Activated CD4-positive, alpha-beta T cell treated with anti-CD3 and anti-CD28 coated beads, Interleukin-2, amount 50 U/mL, for 16 hours (primary cell): ENCODE measurements around the gene ABCB8.
A peak's percentile ranks its signal among the peaks of the same experiment; 100 is the strongest.
"Not testable (repeated sequence)": the region's sequence is repeated elsewhere in the genome, so short reads cannot be mapped to it uniquely, and the experiment has no call there.

ENCODE experiments used
- DNase-seq: peaks from one replicate; pipeline ENCODE4 v3.0.0-alpha.2; 2020

ABCB8 gene

GRCh38 chr7:150998341-150998740 is 29.9 kb upstream of the ABCB8 start:
- DNase-seq: no peak

GRCh38 chr7:150999001-150999400 is 29.2 kb upstream of the ABCB8 start:
- no peak for DNase-seq

GRCh38 chr7:150999497-151000230 is 28.6 kb upstream of the ABCB8 start:
- DNase-seq: no peak

GRCh38 chr7:151000897-151001495 is 27.3 kb upstream of the ABCB8 start:
- DNase-seq: no peak

- no peak for DNase-seq
Observed at GRCh38 chr7:151001546-151001945, 26.7 kb upstream of the ABCB8 start.

- DNase-seq: no peak
Observed at GRCh38 chr7:151003572-151003971, 24.7 kb upstream of the ABCB8 start.

GRCh38 chr7:151005566-151005965 is 22.7 kb upstream of the ABCB8 start:
- no peak for DNase-seq

- no peak for DNase-seq
Observed at GRCh38 chr7:151006590-151007300, 21.5 kb upstream of the ABCB8 start.

- no peak for DNase-seq
Observed at GRCh38 chr7:151007469-151007898, 20.8 kb upstream of the ABCB8 start.

- peak; percentile 64 for DNase-seq
Observed at GRCh38 chr7:151008143-151008510, 20.1 kb upstream of the ABCB8 start.

- peak; percentile 92 for DNase-seq
Observed at GRCh38 chr7:151008511-151009323, 19.5 kb upstream of the ABCB8 start.

GRCh38 chr7:151009327-151010036 is 18.8 kb upstream of the ABCB8 start:
- no peak for DNase-seq

GRCh38 chr7:151010037-151010306 is 18.3 kb upstream of the ABCB8 start:
- no peak for DNase-seq

GRCh38 chr7:151010307-151011096 is 17.7 kb upstream of the ABCB8 start:
- DNase-seq: peak; percentile 48

- no peak for DNase-seq
Observed at GRCh38 chr7:151011097-151011409, 17.2 kb upstream of the ABCB8 start.

GRCh38 chr7:151011616-151012015 is 16.6 kb upstream of the ABCB8 start:
- DNase-seq: not testable (repeated sequence)

- DNase-seq: no peak
Observed at GRCh38 chr7:151012031-151012692, 16.1 kb upstream of the ABCB8 start.

- DNase-seq: no peak
Observed at GRCh38 chr7:151012911-151013347, 15.3 kb upstream of the ABCB8 start.

GRCh38 chr7:151013356-151013732 is 14.9 kb upstream of the ABCB8 start:
- no peak for DNase-seq

- peak; percentile 93 for DNase-seq
Observed at GRCh38 chr7:151013733-151014497, 14.3 kb upstream of the ABCB8 start.

GRCh38 chr7:151014950-151015349 is 13.3 kb upstream of the ABCB8 start:
- DNase-seq: no peak
